Measurements from ENCODE around the gene CEP170.
"Not testable (repeated sequence)": the region's sequence is repeated elsewhere in the genome, so short reads cannot be mapped to it uniquely, and the experiment has no call there.

GRCh38 chr1:243121939-243122338, 133.1 kb downstream of the CEP170 start:
- not testable (repeated sequence) for TF ChIP-seq CTCF, POLR2A (IDR thresholded peaks at IDR 0.05)

All from testis (tissue), 2 donors.